HL-60 (cell line): Measurements from ENCODE around the gene LRMDA.

Experiments
- POLR2AphosphoS5 ChIP-seq: IDR thresholded peaks from 2 replicates; pipeline ENCODE4 v1.6.1; 2012; ENCODE audit warnings: low read depth
- SPI1 ChIP-seq: IDR thresholded peaks from 2 replicates; pipeline ENCODE4 v1.6.1; 2012; ENCODE audit warnings: low read depth, mild to moderate bottlenecking, borderline replicate concordance
- TF ChIP-seq, protein P1 (sequence below): IDR thresholded peaks from 2 replicates; pipeline ENCODE4 v1.6.1; 2012; ENCODE audit warnings: low read depth; ENCODE audit not compliant: insufficient replicate concordance
- TF ChIP-seq, protein P2 (sequence below): IDR thresholded peaks from one replicate; pipeline ENCODE4 v1.5.1; 2011; ENCODE audit warnings: low read length, control low read depth, inconsistent platforms; ENCODE audit not compliant: insufficient read depth

DNA sequence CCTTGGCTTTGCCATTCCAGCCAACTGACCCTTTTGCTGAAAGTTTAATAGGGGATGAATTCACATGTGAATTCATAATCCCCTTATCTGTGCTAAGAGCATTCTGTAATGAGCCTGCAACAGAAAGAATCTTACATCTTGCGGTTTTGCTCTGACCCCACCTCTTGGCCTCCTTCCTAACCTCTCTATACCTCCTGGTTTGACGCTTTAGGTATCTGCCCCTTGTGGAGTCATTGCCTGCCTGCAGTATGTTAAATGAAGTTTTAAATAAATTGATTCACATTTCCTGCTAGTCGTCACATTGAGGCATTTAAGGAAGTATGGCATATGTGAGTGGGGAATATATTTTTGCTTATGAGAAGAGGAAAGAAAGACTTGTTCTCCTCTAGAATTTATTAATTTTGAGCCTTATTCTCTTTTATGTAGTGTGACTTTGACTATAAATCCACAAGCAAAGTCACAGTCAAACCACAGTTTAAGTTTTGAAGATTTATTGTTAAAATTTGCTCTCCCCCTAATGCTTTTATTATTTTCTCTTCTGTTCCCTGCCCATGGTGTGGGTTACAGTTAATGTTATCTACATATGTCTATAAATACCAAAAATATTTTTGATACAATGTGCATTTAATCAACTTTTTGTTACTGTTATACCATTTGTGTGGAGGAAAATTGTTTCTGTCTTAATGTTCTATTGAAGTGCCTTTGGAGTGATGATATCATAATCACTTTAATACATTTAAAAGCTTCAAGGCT lies 60.9 kb downstream of the LRMDA start:
- TF ChIP-seq POLR2AphosphoS5 (no peak), SPI1 (no peak)
- TF ChIP-seq, protein P1, sequence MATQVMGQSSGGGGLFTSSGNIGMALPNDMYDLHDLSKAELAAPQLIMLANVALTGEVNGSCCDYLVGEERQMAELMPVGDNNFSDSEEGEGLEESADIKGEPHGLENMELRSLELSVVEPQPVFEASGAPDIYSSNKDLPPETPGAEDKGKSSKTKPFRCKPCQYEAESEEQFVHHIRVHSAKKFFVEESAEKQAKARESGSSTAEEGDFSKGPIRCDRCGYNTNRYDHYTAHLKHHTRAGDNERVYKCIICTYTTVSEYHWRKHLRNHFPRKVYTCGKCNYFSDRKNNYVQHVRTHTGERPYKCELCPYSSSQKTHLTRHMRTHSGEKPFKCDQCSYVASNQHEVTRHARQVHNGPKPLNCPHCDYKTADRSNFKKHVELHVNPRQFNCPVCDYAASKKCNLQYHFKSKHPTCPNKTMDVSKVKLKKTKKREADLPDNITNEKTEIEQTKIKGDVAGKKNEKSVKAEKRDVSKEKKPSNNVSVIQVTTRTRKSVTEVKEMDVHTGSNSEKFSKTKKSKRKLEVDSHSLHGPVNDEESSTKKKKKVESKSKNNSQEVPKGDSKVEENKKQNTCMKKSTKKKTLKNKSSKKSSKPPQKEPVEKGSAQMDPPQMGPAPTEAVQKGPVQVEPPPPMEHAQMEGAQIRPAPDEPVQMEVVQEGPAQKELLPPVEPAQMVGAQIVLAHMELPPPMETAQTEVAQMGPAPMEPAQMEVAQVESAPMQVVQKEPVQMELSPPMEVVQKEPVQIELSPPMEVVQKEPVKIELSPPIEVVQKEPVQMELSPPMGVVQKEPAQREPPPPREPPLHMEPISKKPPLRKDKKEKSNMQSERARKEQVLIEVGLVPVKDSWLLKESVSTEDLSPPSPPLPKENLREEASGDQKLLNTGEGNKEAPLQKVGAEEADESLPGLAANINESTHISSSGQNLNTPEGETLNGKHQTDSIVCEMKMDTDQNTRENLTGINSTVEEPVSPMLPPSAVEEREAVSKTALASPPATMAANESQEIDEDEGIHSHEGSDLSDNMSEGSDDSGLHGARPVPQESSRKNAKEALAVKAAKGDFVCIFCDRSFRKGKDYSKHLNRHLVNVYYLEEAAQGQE = no peak
- TF ChIP-seq, protein P2, sequence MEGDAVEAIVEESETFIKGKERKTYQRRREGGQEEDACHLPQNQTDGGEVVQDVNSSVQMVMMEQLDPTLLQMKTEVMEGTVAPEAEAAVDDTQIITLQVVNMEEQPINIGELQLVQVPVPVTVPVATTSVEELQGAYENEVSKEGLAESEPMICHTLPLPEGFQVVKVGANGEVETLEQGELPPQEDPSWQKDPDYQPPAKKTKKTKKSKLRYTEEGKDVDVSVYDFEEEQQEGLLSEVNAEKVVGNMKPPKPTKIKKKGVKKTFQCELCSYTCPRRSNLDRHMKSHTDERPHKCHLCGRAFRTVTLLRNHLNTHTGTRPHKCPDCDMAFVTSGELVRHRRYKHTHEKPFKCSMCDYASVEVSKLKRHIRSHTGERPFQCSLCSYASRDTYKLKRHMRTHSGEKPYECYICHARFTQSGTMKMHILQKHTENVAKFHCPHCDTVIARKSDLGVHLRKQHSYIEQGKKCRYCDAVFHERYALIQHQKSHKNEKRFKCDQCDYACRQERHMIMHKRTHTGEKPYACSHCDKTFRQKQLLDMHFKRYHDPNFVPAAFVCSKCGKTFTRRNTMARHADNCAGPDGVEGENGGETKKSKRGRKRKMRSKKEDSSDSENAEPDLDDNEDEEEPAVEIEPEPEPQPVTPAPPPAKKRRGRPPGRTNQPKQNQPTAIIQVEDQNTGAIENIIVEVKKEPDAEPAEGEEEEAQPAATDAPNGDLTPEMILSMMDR = no peak
